Neural progenitor cell (in vitro differentiated cells): ENCODE results near the gene CNOT11.

ENCODE experiments used
- EZH2 ChIP-seq: fragments of 200-600 bp; sonication (generic); IDR thresholded peaks from 2 replicates; pipeline ENCODE4 v1.6.1; 2017; ENCODE audit warnings: antibody characterized with exemption, mild to moderate bottlenecking, moderate library complexity
- EZH2phosphoT487 ChIP-seq: fragments of 200-600 bp; sonication (generic); IDR thresholded peaks from 2 replicates; pipeline ENCODE4 v1.6.1; 2017; ENCODE audit warnings: antibody characterized with exemption
- TF ChIP-seq, protein P1 (sequence below): fragments of 200-600 bp; sonication (generic); IDR thresholded peaks from 2 replicates; pipeline ENCODE4 v1.5.1; 2017; ENCODE audit warnings: antibody characterized with exemption, mild to moderate bottlenecking

DNA sequence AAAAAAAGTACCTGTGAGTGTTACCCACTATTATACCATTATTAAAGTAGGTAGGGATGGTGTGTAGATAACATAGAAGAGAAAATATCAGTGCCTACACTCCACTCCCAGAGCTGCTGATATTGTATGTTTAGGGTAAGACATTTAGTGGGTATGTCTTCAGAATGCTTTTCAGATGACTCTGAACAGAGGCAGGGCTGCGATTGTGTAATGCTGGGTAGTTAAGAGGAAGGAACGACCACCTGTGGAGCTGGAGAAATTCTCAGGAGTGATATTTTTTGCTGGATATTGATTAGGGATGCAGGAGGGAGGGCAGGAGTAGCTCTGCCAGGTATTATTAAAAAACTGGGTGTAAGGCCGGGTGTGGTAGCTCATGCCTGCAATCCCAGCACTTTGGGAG lies 2.8 kb downstream of the CNOT11 start:
- TF ChIP-seq EZH2 (no peak), EZH2phosphoT487 (no peak)
- TF ChIP-seq, protein P1, sequence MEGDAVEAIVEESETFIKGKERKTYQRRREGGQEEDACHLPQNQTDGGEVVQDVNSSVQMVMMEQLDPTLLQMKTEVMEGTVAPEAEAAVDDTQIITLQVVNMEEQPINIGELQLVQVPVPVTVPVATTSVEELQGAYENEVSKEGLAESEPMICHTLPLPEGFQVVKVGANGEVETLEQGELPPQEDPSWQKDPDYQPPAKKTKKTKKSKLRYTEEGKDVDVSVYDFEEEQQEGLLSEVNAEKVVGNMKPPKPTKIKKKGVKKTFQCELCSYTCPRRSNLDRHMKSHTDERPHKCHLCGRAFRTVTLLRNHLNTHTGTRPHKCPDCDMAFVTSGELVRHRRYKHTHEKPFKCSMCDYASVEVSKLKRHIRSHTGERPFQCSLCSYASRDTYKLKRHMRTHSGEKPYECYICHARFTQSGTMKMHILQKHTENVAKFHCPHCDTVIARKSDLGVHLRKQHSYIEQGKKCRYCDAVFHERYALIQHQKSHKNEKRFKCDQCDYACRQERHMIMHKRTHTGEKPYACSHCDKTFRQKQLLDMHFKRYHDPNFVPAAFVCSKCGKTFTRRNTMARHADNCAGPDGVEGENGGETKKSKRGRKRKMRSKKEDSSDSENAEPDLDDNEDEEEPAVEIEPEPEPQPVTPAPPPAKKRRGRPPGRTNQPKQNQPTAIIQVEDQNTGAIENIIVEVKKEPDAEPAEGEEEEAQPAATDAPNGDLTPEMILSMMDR, result no peak
